GM23338 (cell line): ENCODE results near the gene NRK.

Source experiments
- CREB1 ChIP-seq: fragments of 250-450 bp; sonication (Bioruptor Pico); IDR thresholded peaks from 2 replicates; pipeline ENCODE4 v1.5.0; 2020; ENCODE audit warnings: low read depth, mild to moderate bottlenecking, moderate library complexity
- CTCF ChIP-seq, 2 experiments: fragments of 200-600 bp in 1 of 2; sonication (generic) in 1 of 2; conservative IDR thresholded peaks; 2 replicates each; pipeline versions ENCODE4 v1.5.1 to v1.6.1; 2016 to 2017; ENCODE audit warnings: antibody characterized with exemption in 2 of 2, low read depth in 2 of 2, mild to moderate bottlenecking in 2 of 2, moderate library complexity in 1 of 2
- EZH2 ChIP-seq: fragments of 200-600 bp; sonication (generic); IDR thresholded peaks from one replicate; pipeline ENCODE4 v1.8.0; 2017; ENCODE audit warnings: antibody characterized with exemption, mild to moderate bottlenecking, low read depth; ENCODE audit not compliant: unreplicated experiment
- JUNB ChIP-seq: IDR thresholded peaks from one replicate; pipeline ENCODE4 v1.6.1; 2016; ENCODE audit warnings: antibody characterized with exemption; ENCODE audit not compliant: unreplicated experiment
- POLR2AphosphoS5 ChIP-seq: IDR thresholded peaks from 2 replicates; pipeline ENCODE4 v1.6.1; 2016; ENCODE audit warnings: antibody characterized with exemption, low read depth
- REST ChIP-seq: IDR thresholded peaks from one replicate; pipeline ENCODE4 v1.6.1; 2018; ENCODE audit warnings: antibody characterized with exemption; ENCODE audit not compliant: unreplicated experiment
- STAT1 ChIP-seq: IDR thresholded peaks from one replicate; pipeline ENCODE4 v1.6.1; 2016; ENCODE audit warnings: antibody characterized with exemption; ENCODE audit not compliant: unreplicated experiment
- ZNF462 ChIP-seq: fragments of 250-450 bp; sonication (Bioruptor Pico); IDR thresholded peaks from 2 replicates; pipeline ENCODE4 v1.5.0; 2020; ENCODE audit warnings: mild to moderate bottlenecking, moderate library complexity

GRCh38 chrX:105869701-105870100 is 47.4 kb downstream of the NRK start:
- TF ChIP-seq CTCF (conservative IDR thresholded peaks at IDR 0.05; ENCODE audit: low read depth in 2 of 2) (no peak), CREB1 (no peak), POLR2AphosphoS5 (no peak), REST (no peak), EZH2 (no peak), STAT1 (no peak), ZNF462 (no peak), JUNB (no peak)
